Left ventricle myocardium inferior (tissue), 1 donor: ENCODE results near the gene ULK4. TPM values are rescaled to one million over a fixed set of nuclear protein-coding genes. Genes with fewer than 3 reads are reported as not detected.
"Not testable (repeated sequence)": the region's sequence is repeated elsewhere in the genome, so short reads cannot be mapped to it uniquely, and the experiment has no call there.

ENCODE experiments used
- DNase-seq: peaks from one replicate; pipeline ENCODE4 v3.0.0-alpha.2; 2020
- H3K27ac ChIP-seq: fragments of 200-600 bp; replicated peaks from 2 replicates; pipeline ENCODE4 v1.8.0; 2021
- H3K27me3 ChIP-seq: fragments of 200-600 bp; 2 replicates; pipeline ENCODE4 v1.8.0; 2021; ENCODE audit warnings: low read depth
- H3K36me3 ChIP-seq: fragments of 200-600 bp; 2 replicates; pipeline ENCODE4 v1.8.0; 2021
- H3K4me1 ChIP-seq: fragments of 200-600 bp; 2 replicates; pipeline ENCODE4 v1.8.0; 2021
- H3K4me3 ChIP-seq: fragments of 200-600 bp; 2 replicates; pipeline ENCODE4 v1.8.0; 2021; ENCODE audit warnings: mild to moderate bottlenecking, moderate library complexity
- H3K9me3 ChIP-seq: fragments of 200-600 bp; replicated peaks from 2 replicates; pipeline ENCODE4 v1.8.0; 2021
- intact Hi-C: fragments of 100-400 bp; cut with micrococcal nuclease; formaldehyde crosslinking; loops from one replicate; pipeline ENCODE4 v1.11.0; 2022
- total RNA-seq: library from RNA; stranded (reverse); fragmentation: NEBNext Ultra II Directional; extraction: Animal tissue kit (Norgen Biotek cat#: 25700); gene quantifications from one replicate; pipeline ENCODE4 v1.2.1, GENCODE V29; 2021
- TF ChIP-seq, protein P1 (sequence below): fragments of 200-600 bp; IDR thresholded peaks from 2 replicates; pipeline ENCODE4 v1.8.0; 2021; ENCODE audit warnings: antibody characterized with exemption, mild to moderate bottlenecking, borderline replicate concordance
- donor health status: DM: no; HTN: yes; CAD: no; lungs with severe emphysema.

The ULK4 gene
- total RNA-seq, 1 donor from 2014 or later, result 1.8 TPM

DNA sequence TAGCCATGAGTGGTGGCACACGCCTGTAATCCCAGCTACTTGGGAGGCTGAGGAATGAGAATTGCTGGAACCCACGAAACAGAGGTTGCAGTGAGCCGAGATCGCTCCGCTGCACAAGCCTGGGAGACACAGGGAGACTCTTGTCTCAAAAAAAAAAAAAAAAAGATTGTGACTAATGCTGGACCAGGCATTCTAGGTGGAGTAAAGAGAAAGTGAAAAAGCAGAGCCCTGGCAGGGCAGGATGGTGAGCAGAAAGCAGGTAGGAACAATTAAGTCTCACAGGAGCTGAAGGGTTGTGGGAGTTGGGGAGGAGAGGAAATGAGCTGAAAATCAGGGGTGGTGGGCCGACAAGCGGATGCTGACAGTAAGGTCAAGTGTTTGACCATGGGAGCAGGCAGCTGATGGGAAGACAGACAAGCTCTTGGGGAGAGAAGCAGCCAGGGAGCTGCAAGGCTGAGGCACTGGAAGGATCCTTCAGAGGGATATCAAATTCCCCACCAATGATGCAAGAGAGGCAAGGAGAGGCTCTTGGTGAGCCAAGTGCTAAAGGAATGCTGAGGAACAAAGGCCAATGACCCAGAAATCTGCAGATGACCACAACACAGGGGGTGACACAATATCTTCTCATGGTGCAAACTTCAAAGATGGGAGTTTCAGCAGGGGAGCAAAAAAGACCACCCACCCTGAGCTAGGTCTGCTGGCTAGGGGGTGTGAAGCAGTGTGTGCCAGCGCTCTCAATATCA is 251.1 kb downstream of the ULK4 start:
- Histone ChIP-seq H3K4me1 (peaks cover 10% of the 10 kb centered on the region), H3K27ac (no peak overlapping the region), H3K36me3 (no peaks in the 10 kb centered on the region), H3K27me3 (no peaks in the 10 kb centered on the region), H3K9me3 (no peaks in the 10 kb centered on the region), H3K4me3 (no peak overlapping the region)
- DNase-seq, result no peak
- intact Hi-C loops, result no loop called here
- TF ChIP-seq, protein P1, sequence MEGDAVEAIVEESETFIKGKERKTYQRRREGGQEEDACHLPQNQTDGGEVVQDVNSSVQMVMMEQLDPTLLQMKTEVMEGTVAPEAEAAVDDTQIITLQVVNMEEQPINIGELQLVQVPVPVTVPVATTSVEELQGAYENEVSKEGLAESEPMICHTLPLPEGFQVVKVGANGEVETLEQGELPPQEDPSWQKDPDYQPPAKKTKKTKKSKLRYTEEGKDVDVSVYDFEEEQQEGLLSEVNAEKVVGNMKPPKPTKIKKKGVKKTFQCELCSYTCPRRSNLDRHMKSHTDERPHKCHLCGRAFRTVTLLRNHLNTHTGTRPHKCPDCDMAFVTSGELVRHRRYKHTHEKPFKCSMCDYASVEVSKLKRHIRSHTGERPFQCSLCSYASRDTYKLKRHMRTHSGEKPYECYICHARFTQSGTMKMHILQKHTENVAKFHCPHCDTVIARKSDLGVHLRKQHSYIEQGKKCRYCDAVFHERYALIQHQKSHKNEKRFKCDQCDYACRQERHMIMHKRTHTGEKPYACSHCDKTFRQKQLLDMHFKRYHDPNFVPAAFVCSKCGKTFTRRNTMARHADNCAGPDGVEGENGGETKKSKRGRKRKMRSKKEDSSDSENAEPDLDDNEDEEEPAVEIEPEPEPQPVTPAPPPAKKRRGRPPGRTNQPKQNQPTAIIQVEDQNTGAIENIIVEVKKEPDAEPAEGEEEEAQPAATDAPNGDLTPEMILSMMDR, result no peak

DNA sequence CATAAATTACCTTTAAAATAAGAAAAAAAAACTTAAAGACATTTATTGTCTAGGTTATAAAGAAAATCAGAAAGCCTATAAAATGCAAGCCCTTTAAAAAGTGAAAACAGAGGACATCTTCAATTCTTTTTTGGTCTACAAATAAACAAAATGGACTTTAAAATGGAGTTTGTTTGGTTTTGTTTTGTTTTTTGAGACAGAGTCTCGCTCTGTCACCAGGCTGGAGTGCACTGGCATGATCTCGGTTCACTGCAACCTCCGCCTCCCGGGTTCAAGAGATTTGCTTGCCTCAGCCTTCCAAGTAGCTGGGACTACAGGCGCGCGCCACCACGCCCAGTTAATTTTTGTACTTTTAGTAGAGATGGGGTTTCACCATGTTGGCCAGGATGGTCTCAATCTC is 252.7 kb downstream of the ULK4 start:
- H3K27ac ChIP-seq, intact Hi-C loops, H3K4me3 ChIP-seq, H3K9me3 ChIP-seq, H3K27me3 ChIP-seq, H3K4me1 ChIP-seq, DNase-seq, H3K36me3 ChIP-seq: not testable (repeated sequence)

DNA sequence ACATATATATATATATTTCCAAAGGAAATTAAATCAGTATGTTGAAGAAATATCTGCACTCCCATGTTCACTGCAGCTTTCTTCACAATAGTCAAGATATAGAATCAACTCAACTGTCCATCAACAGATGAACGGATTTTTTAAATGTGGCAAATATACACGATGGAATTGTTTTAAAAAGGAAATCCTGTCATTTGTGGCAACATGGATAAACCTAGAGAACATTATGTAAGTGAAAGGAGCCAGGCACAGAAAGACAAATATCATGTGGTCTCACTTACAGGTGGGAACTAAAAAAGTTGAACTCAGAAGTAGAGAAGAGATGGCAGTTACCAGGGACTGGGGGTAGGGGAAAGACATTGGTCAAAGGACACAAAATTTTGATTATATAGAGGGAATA is 253.7 kb downstream of the ULK4 start:
- Histone ChIP-seq H3K36me3 (no peaks in the 10 kb centered on the region), H3K27ac (no peak overlapping the region), H3K27me3 (no peaks in the 10 kb centered on the region), H3K4me1 (peaks cover 10% of the 10 kb centered on the region), H3K4me3 (no peak overlapping the region), H3K9me3 (no peaks in the 10 kb centered on the region)
- intact Hi-C loops, result no loop called here
- no peak for DNase-seq
- TF ChIP-seq, protein P1, result no peak

DNA sequence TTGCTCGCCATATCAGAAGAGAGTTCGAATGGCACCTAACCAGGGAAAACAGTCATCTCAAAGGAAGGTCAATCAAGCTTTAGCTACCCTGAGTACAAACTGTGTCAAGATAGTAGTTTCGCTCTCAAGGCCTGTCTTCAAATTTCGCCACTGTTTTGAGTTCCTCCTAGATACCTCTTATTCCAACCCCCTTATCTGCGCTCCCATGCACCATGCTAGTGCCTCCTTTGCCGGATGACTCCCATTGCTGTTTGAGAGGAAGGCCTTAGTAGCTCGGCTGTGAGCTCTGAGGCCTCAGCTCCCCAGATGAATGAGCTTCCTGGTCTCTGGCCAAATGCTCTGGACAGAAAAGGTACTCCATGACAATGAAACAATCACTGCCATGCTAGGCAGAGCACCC is 256.0 kb downstream of the ULK4 start:
- DNase-seq, result no peak
- Histone ChIP-seq H3K4me1 (no peaks in the 10 kb centered on the region), H3K9me3 (no peaks in the 10 kb centered on the region), H3K36me3 (no peaks in the 10 kb centered on the region), H3K4me3 (no peak overlapping the region), H3K27ac (no peak overlapping the region), H3K27me3 (no peaks in the 10 kb centered on the region)
- TF ChIP-seq, protein P1, result no peak
- intact Hi-C loops, result no loop called here

DNA sequence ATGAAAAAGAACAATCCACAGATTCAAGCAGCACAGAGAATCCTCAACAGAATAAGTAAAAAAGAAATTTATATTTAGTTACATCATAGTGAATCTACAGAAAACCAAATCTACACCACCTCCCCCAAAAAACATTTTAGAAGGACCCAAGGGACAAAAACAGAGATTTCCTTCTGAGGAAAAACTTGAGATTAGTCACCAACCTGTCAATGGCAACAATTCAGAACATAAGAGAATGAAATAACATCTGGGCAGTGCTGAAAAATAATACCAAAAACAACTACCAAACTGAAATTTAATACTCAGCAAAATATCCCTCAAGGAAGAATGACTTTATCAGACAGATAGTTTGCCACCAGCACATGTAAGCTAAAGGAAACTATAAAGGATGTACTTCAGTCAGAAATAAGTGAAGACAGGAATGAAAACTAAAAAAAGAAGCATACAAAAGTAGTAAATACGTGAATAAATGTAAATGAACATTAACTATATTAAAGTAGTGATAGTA is 260.7 kb downstream of the ULK4 start:
- Histone ChIP-seq H3K36me3 (no peaks in the 10 kb centered on the region), H3K4me1 (no peaks in the 10 kb centered on the region)
- intact Hi-C loops, result no loop called here

DNA sequence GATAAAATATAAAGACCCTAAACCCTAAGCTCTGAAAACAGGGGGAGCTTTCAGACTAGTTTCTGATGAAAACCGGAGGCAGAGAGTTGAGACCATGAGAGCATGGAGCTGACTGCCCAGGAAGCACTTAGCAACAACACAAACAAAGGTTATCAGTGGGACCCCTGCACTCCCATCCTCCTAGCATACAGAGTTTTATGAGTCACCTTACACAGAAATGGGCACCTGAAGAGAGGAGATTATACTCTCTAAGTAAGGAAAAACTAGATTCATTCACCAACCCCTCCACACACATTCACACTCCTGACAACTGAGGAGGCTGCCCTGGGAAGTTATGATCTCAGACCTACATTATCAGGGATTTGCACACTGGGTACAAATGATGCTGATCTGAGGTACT is 261.7 kb downstream of the ULK4 start:
- H3K9me3 ChIP-seq, result no peaks in the 10 kb centered on the region
- no peak overlapping the region for H3K27ac ChIP-seq
- intact Hi-C loops, result no loop called here
- no peak for DNase-seq
- H3K36me3 ChIP-seq, result no peaks in the 10 kb centered on the region
- H3K27me3 ChIP-seq, result no peaks in the 10 kb centered on the region
- no peaks in the 10 kb centered on the region for H3K4me1 ChIP-seq
- H3K4me3 ChIP-seq, result no peak overlapping the region
- TF ChIP-seq, protein P1, result no peak

More for the DNA sequence above, 260.7 kb downstream of the ULK4 start:
- Histone ChIP-seq H3K9me3 (no peaks in the 10 kb centered on the region), H3K27me3 (no peaks in the 10 kb centered on the region), H3K4me3 (no peak overlapping the region), H3K27ac (no peak overlapping the region)
- DNase-seq, result no peak
- TF ChIP-seq, protein P1, result no peak
